AG04449 (cell line): Measurements from ENCODE around the gene ZNF488.

Experiments used
- CTCF ChIA-PET: fragments of 350-600 bp; formaldehyde crosslinking; extraction: SDS; loops from one replicate; lab custom pipeline; 2021; ENCODE audit warnings: antibody characterized with exemption; lab: Yijun Ruan, JAX
- POLR2A ChIA-PET: fragments of 400-600, 350-600 bp; formaldehyde crosslinking; extraction: SDS; loops from one replicate; lab custom pipeline; 2020; ENCODE audit warnings: antibody characterized with exemption, inconsistent platforms; lab: Yijun Ruan, JAX
- DNase-seq: peaks from one replicate; pipeline ENCODE4 v3.0.0-alpha.2; 2010; ENCODE audit warnings: low read depth, low spot score
- H3K4me3 ChIP-seq: 2 replicates; pipeline ENCODE4 v1.5.1; 2011; ENCODE audit warnings: low read depth, mild to moderate bottlenecking, control low read depth, low read length
- TF ChIP-seq, protein P1 (sequence below): IDR thresholded peaks from one replicate; pipeline ENCODE4 v1.5.1; 2011; ENCODE audit warnings: mild to moderate bottlenecking, moderate library complexity, low read length, control low read depth, inconsistent platforms; ENCODE audit not compliant: insufficient read depth; ENCODE audit errors: missing control alignments

The ZNF488 gene

GRCh38 chr10:47340608-47341170, 43.4 kb downstream of the ZNF488 start:
- ChIA-PET POLR2A (no interaction called here), CTCF (interaction anchor here (0.7 to 4.1 kb wide), 21 partner anchors 9 to 347 kb away, joined by 3 to 25 read pairs (median 4); no protein-coding TSS in a partner anchor)
- TF ChIP-seq, protein P1, sequence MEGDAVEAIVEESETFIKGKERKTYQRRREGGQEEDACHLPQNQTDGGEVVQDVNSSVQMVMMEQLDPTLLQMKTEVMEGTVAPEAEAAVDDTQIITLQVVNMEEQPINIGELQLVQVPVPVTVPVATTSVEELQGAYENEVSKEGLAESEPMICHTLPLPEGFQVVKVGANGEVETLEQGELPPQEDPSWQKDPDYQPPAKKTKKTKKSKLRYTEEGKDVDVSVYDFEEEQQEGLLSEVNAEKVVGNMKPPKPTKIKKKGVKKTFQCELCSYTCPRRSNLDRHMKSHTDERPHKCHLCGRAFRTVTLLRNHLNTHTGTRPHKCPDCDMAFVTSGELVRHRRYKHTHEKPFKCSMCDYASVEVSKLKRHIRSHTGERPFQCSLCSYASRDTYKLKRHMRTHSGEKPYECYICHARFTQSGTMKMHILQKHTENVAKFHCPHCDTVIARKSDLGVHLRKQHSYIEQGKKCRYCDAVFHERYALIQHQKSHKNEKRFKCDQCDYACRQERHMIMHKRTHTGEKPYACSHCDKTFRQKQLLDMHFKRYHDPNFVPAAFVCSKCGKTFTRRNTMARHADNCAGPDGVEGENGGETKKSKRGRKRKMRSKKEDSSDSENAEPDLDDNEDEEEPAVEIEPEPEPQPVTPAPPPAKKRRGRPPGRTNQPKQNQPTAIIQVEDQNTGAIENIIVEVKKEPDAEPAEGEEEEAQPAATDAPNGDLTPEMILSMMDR = peak; percentile 90
- DNase-seq = no peak
- no peak overlapping the region for H3K4me3 ChIP-seq

DNA sequence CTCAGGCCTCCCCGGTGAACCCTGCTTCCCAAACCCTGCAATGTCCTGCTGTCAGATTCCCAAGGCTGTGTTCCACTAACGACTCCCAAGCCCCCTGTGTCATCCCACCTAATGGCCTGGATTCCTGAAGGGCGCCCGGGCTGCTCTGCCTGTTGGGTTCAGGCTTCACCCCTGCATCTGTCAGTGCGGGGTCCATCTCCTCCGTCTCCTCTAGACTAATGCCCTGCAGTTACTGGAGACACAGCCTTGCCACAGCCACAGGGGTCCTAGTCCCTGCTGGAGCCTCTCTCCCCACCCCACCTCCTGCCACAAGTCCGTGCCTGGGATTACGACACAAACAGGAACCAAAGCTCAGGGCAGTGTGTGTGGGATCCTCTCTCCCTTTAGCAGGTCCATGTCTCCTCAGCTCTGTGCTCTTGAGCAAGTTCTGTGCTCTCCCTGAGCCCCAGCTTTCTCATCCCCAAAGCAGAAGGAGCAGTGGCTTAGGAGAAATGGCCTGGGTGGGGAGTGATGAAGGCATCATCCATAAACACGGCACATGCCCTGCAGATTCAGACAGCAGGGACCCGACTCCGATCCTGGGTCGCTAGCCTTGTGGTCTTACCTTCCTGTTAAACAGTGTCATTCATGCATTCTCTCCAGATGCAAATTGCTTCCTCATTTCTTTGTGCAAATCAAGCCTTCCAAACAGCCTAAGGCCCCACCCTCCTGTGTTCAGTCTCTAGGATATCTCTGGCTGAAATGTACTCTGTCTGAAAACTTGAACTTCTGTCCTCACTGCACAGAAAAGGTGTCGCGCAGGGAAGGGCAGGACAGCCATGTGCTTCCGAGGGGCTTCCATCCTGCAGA, 44.1 kb downstream of the ZNF488 start:
- POLR2A ChIA-PET = no interaction called here
- H3K4me3 ChIP-seq = no peak overlapping the region
- CTCF ChIA-PET = interaction anchor here (0.9 to 4.1 kb wide), 18 partner anchors 8 to 346 kb away, joined by 3 to 25 read pairs (median 4); no protein-coding TSS in a partner anchor
- TF ChIP-seq, protein P1 = no peak
- DNase-seq = no peak

GRCh38 chr10:47339186-47339735, 44.8 kb downstream of the ZNF488 start:
- POLR2A ChIA-PET = no interaction called here
- H3K4me3 ChIP-seq = no peak overlapping the region
- TF ChIP-seq, protein P1 = no peak
- DNase-seq = no peak
- CTCF ChIA-PET = interaction anchor here (0.7 to 4.1 kb wide), 9 partner anchors 9 to 345 kb away, joined by 3 to 25 read pairs (median 4); partner anchors contain the start of gene RBP3

DNA sequence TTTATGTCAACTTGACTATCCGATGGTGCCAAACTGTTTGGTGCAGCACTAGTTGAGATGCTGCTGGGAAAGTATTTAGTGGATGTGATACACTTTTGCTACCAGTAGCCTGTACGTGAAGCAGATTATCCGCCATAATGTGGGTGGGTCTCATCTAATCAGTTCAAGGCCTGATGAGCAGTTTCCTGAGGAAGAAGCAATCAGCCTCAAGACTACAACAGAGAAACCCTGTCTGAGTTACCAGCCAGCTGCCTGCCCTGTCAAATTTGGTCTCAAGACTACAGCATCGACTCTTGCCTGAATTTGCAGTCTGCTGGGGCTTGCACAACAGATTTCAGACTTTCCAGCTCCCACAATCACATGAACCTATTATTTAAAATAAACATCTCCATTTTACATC, 46.8 kb downstream of the ZNF488 start:
- H3K4me3 ChIP-seq = no peak overlapping the region
- ChIA-PET CTCF (interaction anchor here (1.2 to 4.1 kb wide), 3 partner anchors 15 to 343 kb away, joined by 3 to 25 read pairs (median 3); partner anchors contain the start of gene GDF2), POLR2A (interaction anchor here (0.6 kb wide), 1 partner anchor 405 kb away, joined by 3 read pairs; no protein-coding TSS in a partner anchor)
- TF ChIP-seq, protein P1 = no peak
- DNase-seq = no peak

DNA sequence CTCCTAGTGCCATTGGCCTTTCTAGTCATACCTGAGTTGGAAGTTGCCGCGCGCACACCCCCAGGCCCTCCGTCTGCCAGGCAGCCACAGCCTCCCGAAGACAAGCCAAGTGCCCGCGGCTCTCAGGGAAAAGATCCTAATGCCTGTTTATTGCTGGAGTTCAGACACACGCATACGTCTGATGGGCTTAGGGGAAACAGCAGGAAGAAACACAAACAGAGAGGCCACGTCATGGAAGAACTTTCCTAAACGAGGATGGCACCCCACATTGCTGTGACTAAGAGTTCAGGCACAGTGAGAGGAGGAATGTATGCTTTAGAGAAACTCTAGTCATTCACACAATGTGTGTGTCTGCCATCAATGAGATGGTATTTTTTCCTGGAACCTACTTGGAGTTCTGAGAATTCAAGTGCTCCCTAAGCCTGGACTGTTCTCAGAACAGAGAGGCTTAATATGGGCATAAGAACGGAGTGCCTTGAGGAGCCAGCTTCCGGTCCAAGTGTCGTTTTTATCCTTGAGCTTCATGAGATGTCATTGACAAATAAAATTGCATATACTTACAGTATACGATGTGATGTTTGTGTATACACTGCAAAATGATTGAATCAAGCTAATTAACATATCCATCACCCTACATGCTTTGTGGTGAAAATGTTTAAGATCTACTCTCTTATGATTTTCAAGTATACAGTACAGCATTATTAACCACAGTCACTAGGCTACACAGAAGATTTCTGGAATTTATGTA, 47.5 kb downstream of the ZNF488 start:
- DNase-seq = peak; percentile 44

More for the DNA sequence above, 47.5 kb downstream of the ZNF488 start:
- TF ChIP-seq, protein P1 = no peak
- ChIA-PET POLR2A (no interaction called here), CTCF (interaction anchor here (1.3 kb wide), 1 partner anchor 25 kb away, joined by 3 read pairs; no protein-coding TSS in a partner anchor)
- H3K4me3 ChIP-seq = no peak overlapping the region
